ENCODE data around the gene OTUB1. TPM values are rescaled to one million over a fixed set of nuclear protein-coding genes. Genes with fewer than 3 reads are reported as not detected.

Gene OTUB1
- total and polyA plus RNA-seq, 2 of the 13 experiments (the other 11 are each of a cell fraction or from before 2014, with no cell fraction given) = 58.8 to 130 TPM

DNA sequence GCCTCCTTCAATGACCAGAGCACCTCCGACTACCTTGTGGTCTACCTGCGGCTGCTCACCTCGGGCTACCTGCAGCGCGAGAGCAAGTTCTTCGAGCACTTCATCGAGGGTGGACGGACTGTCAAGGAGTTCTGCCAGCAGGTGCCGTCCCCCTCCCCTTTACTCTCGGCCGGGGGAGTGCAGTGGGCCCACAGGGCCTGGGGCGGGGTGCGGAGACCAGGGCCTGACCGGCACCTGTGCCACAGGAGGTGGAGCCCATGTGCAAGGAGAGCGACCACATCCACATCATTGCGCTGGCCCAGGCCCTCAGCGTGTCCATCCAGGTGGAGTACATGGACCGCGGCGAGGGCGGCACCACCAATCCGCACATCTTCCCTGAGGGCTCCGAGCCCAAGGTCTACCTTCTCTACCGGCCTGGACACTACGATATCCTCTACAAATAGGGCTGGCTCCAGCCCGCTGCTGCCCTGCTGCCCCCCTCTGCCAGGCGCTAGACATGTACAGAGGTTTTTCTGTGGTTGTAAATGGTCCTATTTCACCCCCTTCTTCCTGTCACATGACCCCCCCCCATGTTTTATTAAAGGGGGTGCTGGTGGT, 11.0 kb downstream of the OTUB1 start:
- ChIA-PET CTCF (ENCODE audit: low intra/inter-chr PET ratio, low total read pairs) (no interaction called here), POLR2A (no interaction called here)
- FAIRE-seq (no peak), DNase-seq (ENCODE audit: low spot score) (no peak), ATAC-seq (no peak)
- in situ Hi-C loops (cut with HindIII; ENCODE audit: extremely low pct_ligation_motif_present, low pct_unique_long_range_greater_than_20kb) = no loop called here
- Histone ChIP-seq H3K36me3 (replicated peaks in 1 of 2; ENCODE audit: control insufficient read depth in 1 of 2, insufficient read depth in 2 of 2, low read length in 2 of 2) (peaks cover 13 to 36% of the 10 kb centered on the region in 2 experiments; a peak in 4 of 5 replicates), H3K4me1 (ENCODE audit: insufficient read depth, low read length) (no peaks in the 10 kb centered on the region), H4K20me1 (ENCODE audit: insufficient read depth, low read length) (no peaks in the 10 kb centered on the region; the same call in 1 of the 2 replicates), H3K79me2 (ENCODE audit: insufficient read depth, low read length) (no peaks in the 10 kb centered on the region), H3K27me3 (ENCODE audit: control insufficient read depth in 1 of 2, insufficient read depth in 2 of 2, low read length in 2 of 2) (no peaks in the 10 kb centered on the region), H3K9me3 (ENCODE audit: low read length) (no peaks in the 10 kb centered on the region), H3K9ac (ENCODE audit: insufficient read depth, low read depth, low read length) (no peak overlapping the region), H3K4me3 (replicated peaks in 1 of 3; ENCODE audit: insufficient read depth in 1 of 3, low read depth in 2 of 3, low read length in 3 of 3) (no peak overlapping the region), H3K27ac (ENCODE audit: extremely low read length, insufficient read depth, low read length) (no peak overlapping the region), H3K4me2 (ENCODE audit: low read depth, low read length) (no peak overlapping the region), H2AFZ (ENCODE audit: low read length) (no peak overlapping the region)
- TSS peak; percentile 58 for BruUV-seq (replicated peaks)
- intact Hi-C loops (cut with micrococcal nuclease; ENCODE audit: unreplicated experiment) = no loop called here
- 96% methylated on average over 18 of the region's 27 CpGs for WGBS (ENCODE audit: low lambda C conversion rate)
- TF ChIP-seq ZSCAN12 (CRISPR knock-in tag; IDR thresholded peaks at IDR 0.05) (no peak), HDAC2 (CRISPR knock-in tag; IDR thresholded peaks at IDR 0.05) (no peak), ZNF12 (CRISPR knock-in tag; IDR thresholded peaks at IDR 0.05) (no peak), SP4 (CRISPR knock-in tag; IDR thresholded peaks at IDR 0.05) (no peak), GATAD2A (CRISPR knock-in tag; IDR thresholded peaks at IDR 0.05) (no peak)
- TF ChIP-seq, protein P1, sequence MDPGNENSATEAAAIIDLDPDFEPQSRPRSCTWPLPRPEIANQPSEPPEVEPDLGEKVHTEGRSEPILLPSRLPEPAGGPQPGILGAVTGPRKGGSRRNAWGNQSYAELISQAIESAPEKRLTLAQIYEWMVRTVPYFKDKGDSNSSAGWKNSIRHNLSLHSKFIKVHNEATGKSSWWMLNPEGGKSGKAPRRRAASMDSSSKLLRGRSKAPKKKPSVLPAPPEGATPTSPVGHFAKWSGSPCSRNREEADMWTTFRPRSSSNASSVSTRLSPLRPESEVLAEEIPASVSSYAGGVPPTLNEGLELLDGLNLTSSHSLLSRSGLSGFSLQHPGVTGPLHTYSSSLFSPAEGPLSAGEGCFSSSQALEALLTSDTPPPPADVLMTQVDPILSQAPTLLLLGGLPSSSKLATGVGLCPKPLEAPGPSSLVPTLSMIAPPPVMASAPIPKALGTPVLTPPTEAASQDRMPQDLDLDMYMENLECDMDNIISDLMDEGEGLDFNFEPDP (CRISPR knock-in tag; conservative IDR thresholded peaks at IDR 0.05) = no peak
- TF ChIP-seq, protein P2, sequence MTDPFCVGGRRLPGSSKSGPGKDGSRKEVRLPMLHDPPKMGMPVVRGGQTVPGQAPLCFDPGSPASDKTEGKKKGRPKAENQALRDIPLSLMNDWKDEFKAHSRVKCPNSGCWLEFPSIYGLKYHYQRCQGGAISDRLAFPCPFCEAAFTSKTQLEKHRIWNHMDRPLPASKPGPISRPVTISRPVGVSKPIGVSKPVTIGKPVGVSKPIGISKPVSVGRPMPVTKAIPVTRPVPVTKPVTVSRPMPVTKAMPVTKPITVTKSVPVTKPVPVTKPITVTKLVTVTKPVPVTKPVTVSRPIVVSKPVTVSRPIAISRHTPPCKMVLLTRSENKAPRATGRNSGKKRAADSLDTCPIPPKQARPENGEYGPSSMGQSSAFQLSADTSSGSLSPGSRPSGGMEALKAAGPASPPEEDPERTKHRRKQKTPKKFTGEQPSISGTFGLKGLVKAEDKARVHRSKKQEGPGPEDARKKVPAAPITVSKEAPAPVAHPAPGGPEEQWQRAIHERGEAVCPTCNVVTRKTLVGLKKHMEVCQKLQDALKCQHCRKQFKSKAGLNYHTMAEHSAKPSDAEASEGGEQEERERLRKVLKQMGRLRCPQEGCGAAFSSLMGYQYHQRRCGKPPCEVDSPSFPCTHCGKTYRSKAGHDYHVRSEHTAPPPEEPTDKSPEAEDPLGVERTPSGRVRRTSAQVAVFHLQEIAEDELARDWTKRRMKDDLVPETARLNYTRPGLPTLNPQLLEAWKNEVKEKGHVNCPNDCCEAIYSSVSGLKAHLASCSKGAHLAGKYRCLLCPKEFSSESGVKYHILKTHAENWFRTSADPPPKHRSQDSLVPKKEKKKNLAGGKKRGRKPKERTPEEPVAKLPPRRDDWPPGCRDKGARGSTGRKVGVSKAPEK (CRISPR knock-in tag; IDR thresholded peaks at IDR 0.05; ENCODE audit: borderline replicate concordance) = no peak
- TF ChIP-seq, protein P3, sequence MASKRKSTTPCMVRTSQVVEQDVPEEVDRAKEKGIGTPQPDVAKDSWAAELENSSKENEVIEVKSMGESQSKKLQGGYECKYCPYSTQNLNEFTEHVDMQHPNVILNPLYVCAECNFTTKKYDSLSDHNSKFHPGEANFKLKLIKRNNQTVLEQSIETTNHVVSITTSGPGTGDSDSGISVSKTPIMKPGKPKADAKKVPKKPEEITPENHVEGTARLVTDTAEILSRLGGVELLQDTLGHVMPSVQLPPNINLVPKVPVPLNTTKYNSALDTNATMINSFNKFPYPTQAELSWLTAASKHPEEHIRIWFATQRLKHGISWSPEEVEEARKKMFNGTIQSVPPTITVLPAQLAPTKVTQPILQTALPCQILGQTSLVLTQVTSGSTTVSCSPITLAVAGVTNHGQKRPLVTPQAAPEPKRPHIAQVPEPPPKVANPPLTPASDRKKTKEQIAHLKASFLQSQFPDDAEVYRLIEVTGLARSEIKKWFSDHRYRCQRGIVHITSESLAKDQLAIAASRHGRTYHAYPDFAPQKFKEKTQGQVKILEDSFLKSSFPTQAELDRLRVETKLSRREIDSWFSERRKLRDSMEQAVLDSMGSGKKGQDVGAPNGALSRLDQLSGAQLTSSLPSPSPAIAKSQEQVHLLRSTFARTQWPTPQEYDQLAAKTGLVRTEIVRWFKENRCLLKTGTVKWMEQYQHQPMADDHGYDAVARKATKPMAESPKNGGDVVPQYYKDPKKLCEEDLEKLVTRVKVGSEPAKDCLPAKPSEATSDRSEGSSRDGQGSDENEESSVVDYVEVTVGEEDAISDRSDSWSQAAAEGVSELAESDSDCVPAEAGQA (IDR thresholded peaks at IDR 0.05; ENCODE audit: low read depth) = no peak
- TF ChIP-seq, protein P3 (CRISPR knock-in tag; IDR thresholded peaks at IDR 0.05; ENCODE audit: borderline replicate concordance) = no peak
- TF ChIP-seq, protein P4, sequence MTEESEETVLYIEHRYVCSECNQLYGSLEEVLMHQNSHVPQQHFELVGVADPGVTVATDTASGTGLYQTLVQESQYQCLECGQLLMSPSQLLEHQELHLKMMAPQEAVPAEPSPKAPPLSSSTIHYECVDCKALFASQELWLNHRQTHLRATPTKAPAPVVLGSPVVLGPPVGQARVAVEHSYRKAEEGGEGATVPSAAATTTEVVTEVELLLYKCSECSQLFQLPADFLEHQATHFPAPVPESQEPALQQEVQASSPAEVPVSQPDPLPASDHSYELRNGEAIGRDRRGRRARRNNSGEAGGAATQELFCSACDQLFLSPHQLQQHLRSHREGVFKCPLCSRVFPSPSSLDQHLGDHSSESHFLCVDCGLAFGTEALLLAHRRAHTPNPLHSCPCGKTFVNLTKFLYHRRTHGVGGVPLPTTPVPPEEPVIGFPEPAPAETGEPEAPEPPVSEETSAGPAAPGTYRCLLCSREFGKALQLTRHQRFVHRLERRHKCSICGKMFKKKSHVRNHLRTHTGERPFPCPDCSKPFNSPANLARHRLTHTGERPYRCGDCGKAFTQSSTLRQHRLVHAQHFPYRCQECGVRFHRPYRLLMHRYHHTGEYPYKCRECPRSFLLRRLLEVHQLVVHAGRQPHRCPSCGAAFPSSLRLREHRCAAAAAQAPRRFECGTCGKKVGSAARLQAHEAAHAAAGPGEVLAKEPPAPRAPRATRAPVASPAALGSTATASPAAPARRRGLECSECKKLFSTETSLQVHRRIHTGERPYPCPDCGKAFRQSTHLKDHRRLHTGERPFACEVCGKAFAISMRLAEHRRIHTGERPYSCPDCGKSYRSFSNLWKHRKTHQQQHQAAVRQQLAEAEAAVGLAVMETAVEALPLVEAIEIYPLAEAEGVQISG (CRISPR knock-in tag; IDR thresholded peaks at IDR 0.05) = no peak
